Central memory CD8-positive, alpha-beta T cell (primary cell): Measurements from ENCODE around the gene RPP14.

ENCODE experiments used
- ATAC-seq: fragments of 150-1000 bp; cut with Tn5 transposase; replicated peaks from 2 replicates; pipeline ENCODE4 v1.10.0; 2022; ENCODE audit warnings: mild to moderate bottlenecking, moderate FRiP score, moderate number of reproducible peaks; ENCODE audit not compliant: poor library complexity, severe bottlenecking; ENCODE audit errors: extremely low read depth
- DNase-seq, 2 donors: peaks; one replicate each; pipeline ENCODE4 v3.0.0; 2021; ENCODE audit warnings: low spot score in 2 of 2
- H3K27ac Mint-ChIP-seq: one replicate; pipeline ENCODE4 v1.8.0; 2022; ENCODE audit warnings: low read depth, mild to moderate bottlenecking, moderate library complexity, mixed read lengths
- H3K27me3 Mint-ChIP-seq: one replicate; pipeline ENCODE4 v1.8.0; 2022; ENCODE audit warnings: mixed read lengths
- H3K36me3 Mint-ChIP-seq: one replicate; pipeline ENCODE4 v1.8.0; 2022; ENCODE audit warnings: mild to moderate bottlenecking, moderate library complexity, mixed read lengths; ENCODE audit not compliant: insufficient read depth
- H3K4me1 Mint-ChIP-seq: one replicate; pipeline ENCODE4 v1.8.0; 2022; ENCODE audit warnings: mixed read lengths
- H3K4me3 Mint-ChIP-seq: one replicate; pipeline ENCODE4 v1.8.0; 2022; ENCODE audit warnings: mild to moderate bottlenecking, moderate library complexity, mixed read lengths
- H3K9me3 Mint-ChIP-seq: one replicate; pipeline ENCODE4 v1.8.0; 2022; ENCODE audit warnings: mixed read lengths

RPP14 gene

DNA sequence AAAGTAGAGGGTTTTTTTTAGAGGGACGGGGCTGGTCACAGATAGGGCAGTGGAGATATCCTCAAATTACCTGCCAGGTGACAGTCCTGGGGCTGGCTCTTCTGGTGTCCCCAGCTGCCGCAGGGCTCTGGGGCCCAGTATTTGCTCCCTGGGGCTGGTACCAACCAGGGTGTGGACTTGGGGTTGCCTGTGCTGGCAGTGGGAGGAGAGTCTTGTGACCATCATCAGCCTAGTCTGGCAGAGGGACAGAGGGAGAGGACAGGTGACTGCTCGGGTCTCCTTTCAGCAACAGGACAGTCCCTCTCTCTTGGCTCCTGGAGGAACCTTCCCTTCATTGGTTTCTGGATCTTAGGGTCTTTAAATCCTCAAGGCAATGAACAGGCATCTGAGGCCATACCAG lies 7.9 kb upstream of the RPP14 start:
- no peak overlapping the region for H3K27ac Mint-ChIP-seq
- ATAC-seq (no peak), DNase-seq (no peak)
- H3K9me3 Mint-ChIP-seq: no peaks in the 10 kb centered on the region
- H3K27me3 Mint-ChIP-seq: peaks cover 44% of the 10 kb centered on the region
- H3K36me3 Mint-ChIP-seq: peaks cover 4% of the 10 kb centered on the region
- no peaks in the 10 kb centered on the region for H3K4me1 Mint-ChIP-seq
- no peak overlapping the region for H3K4me3 Mint-ChIP-seq

DNA sequence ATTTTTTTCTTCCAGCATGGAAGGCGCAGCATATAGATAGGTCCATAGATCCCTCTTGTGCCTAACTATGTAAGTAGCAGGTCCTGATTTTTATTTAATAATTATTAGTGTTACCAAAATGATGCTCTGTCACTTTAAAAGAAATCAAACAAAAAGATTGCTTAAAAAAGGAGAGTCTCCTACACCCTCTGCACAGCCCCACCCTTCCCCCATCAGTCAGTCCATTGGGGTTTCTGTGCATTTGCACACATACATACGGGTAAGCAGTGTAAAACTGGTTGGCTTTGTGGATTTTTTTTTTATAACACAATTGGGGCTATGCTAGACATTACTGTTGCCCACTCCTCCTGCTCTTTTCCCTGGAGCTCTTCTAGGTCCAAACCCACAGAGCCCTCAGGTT lies 7.0 kb upstream of the RPP14 start:
- H3K27ac Mint-ChIP-seq: no peak overlapping the region
- no peak for ATAC-seq
- H3K4me3 Mint-ChIP-seq: no peak overlapping the region
- no peaks in the 10 kb centered on the region for H3K9me3 Mint-ChIP-seq
- peaks cover 44% of the 10 kb centered on the region for H3K27me3 Mint-ChIP-seq
- H3K36me3 Mint-ChIP-seq: peaks cover 2% of the 10 kb centered on the region
- no peak for DNase-seq
- no peaks in the 10 kb centered on the region for H3K4me1 Mint-ChIP-seq

DNA sequence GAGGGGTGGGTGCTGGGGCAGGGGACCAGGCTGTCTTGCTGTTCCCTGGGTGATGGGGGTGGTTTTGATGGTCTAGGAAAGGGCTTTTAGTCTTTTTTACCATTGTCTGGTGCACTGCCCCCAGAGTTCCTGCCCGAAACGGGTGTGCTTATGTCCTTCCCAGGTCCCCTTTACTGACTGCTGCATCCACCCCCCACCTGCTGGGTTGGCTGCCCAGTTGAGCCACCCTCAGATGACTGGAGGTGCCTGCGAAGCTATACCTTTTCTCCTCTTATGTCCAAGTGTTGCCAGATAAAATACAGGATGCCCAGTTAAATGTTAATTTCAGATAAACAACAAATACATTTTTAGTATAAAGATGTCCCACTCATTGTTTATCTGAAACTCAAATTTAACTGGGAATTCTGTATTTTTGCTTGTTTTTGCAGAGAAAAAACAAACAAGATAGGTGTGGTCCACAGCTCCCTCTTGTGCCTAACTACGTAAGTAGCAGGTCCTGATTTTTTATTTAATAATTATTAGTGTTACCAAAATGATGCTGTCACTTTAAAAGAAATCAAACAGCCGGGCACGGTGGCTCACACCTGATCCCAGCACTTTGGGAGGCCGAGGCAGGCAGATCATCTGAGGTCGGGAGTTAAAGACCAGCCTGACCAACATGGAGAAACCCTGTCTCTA lies 6.1 kb upstream of the RPP14 start:
- ATAC-seq (no peak), DNase-seq (no peak)
- Mint-ChIP-seq H3K9me3 (no peaks in the 10 kb centered on the region), H3K27ac (no peak overlapping the region), H3K36me3 (peaks cover 2% of the 10 kb centered on the region), H3K4me1 (no peaks in the 10 kb centered on the region), H3K4me3 (no peak overlapping the region), H3K27me3 (peaks cover 44% of the 10 kb centered on the region)

DNA sequence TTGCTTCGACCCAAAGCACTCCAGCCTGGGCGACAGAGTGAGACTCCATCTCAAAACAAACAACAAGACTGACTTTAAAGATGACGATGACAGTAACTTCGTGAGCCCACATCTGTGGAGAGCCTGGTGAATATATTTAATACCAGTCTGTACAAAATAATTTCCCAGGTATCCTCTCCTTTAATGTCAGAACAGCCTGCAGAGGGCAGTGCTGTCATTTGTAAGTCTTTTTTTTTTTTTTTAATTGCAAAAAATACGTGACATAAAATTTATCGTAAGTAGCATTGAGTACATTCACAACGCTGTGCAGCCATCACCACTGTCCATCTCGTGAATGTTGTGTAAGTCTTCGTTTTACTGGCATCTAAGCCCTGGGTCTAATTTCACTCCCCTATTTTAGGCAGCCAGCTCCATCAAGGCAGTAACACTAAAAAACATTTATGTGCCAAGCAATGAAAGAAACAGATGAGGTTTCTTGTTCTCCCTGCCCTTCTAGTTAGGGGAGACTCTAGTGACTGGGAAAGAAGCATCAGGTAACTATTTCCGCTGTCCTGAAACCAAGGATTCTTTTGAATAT lies 1.7 kb downstream of the RPP14 start:
- Mint-ChIP-seq H3K4me3 (peak overlapping the region; percentile 94), H3K36me3 (peaks cover 50% of the 10 kb centered on the region), H3K4me1 (peaks cover 35% of the 10 kb centered on the region), H3K27ac (peak overlapping the region; percentile 99), H3K27me3 (peaks cover 3% of the 10 kb centered on the region), H3K9me3 (no peaks in the 10 kb centered on the region)
- no peak for ATAC-seq
- DNase-seq: peak in 1 of 2 donors; percentile 24

DNA sequence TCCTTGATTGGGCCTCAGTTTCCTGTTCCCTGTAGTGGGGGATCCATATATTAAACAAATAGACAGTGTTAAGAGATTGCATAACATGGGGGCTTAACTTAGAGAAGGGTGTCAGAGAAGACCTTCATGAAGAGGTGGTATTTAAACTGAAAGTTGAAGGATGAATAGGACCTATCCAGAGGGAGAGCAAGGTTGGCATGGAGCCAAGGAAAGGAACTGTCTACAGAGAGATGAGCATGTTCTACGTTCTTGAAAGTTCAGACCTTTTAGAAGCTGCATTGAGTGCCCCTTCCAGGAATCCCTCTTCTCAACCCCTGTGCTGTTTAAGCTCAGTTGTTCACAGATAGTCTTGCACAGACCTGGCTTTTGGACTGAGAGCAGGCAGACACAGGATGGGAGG lies 2.7 kb downstream of the RPP14 start:
- no peak overlapping the region for H3K27ac Mint-ChIP-seq
- no peaks in the 10 kb centered on the region for H3K9me3 Mint-ChIP-seq
- H3K27me3 Mint-ChIP-seq: no peaks in the 10 kb centered on the region
- peaks cover 43% of the 10 kb centered on the region for H3K4me1 Mint-ChIP-seq
- DNase-seq (no peak), ATAC-seq (no peak)
- H3K36me3 Mint-ChIP-seq: peaks cover 57% of the 10 kb centered on the region
- no peak overlapping the region for H3K4me3 Mint-ChIP-seq

DNA sequence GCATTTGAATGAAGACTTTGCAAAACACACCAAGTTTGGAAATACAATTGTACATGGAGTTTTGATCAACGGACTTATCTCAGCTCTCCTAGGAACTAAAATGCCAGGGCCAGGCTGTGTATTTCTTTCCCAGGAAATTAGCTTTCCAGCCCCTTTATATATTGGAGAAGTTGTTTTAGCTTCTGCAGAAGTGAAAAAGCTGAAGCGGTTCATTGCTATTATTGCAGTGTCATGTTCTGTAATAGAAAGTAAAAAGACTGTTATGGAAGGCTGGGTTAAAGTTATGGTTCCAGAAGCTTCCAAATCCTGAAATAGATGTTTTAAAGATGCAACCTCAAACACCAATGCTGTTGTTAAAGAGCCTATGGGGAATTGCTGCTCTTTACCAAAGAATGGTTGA lies 11.8 kb downstream of the RPP14 start:
- H3K4me3 Mint-ChIP-seq: no peak overlapping the region
- no peak for ATAC-seq
- DNase-seq: no peak
- peaks cover 48% of the 10 kb centered on the region for H3K36me3 Mint-ChIP-seq
- no peaks in the 10 kb centered on the region for H3K27me3 Mint-ChIP-seq
- no peaks in the 10 kb centered on the region for H3K9me3 Mint-ChIP-seq
- peaks cover 15% of the 10 kb centered on the region for H3K4me1 Mint-ChIP-seq
- H3K27ac Mint-ChIP-seq: no peak overlapping the region

DNA sequence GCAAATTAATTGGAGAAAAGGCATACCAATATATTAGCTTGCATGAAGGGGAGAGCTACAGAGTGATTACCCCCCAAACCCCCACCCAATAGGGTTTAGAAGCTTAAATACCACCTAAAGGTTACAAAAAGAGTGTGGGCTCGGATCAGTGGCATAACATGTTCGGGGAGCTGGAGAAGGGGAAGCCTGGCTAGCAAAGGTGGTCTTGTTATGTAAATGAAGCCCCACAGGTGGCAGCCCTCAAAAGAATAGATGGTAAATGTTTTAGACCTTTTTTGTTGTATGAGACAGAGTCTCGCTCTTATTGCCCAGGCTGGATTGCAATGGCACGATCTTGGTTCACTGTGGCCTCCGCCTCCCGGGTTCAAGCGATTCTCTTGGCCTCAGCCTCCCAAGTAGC lies 15.7 kb downstream of the RPP14 start:
- Mint-ChIP-seq H3K27ac (no peak overlapping the region), H3K4me3 (no peak overlapping the region)
- DNase-seq: no peak

DNA sequence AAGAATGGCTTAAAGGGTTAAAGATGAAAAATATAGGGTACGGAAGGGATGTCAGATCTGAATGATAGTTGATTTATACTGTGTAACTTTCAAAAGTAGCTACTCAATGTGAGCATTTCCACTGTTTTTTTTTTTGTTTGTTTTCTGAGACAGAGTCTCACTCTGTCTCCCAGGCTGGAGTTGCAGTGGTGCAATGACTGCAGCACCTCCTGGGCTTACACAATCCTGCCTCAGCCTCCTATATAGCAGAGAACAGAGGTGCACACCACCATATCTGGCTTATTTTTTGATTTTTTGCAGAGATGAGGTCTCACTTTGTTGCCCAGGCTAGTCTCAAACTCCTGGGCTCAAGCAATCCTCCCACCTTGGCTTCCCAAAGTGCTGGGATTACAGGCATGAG lies 16.7 kb downstream of the RPP14 start:
- DNase-seq: no peak
- no peak for ATAC-seq
- Mint-ChIP-seq H3K27me3 (no peaks in the 10 kb centered on the region), H3K36me3 (peaks cover 18% of the 10 kb centered on the region), H3K9me3 (no peaks in the 10 kb centered on the region), H3K4me3 (no peak overlapping the region), H3K27ac (no peak overlapping the region), H3K4me1 (peaks cover 7% of the 10 kb centered on the region)

More for the DNA sequence above, 15.7 kb downstream of the RPP14 start:
- Mint-ChIP-seq H3K4me1 (peaks cover 7% of the 10 kb centered on the region), H3K36me3 (peaks cover 26% of the 10 kb centered on the region), H3K27me3 (no peaks in the 10 kb centered on the region), H3K9me3 (no peaks in the 10 kb centered on the region)
- no peak for ATAC-seq

DNA sequence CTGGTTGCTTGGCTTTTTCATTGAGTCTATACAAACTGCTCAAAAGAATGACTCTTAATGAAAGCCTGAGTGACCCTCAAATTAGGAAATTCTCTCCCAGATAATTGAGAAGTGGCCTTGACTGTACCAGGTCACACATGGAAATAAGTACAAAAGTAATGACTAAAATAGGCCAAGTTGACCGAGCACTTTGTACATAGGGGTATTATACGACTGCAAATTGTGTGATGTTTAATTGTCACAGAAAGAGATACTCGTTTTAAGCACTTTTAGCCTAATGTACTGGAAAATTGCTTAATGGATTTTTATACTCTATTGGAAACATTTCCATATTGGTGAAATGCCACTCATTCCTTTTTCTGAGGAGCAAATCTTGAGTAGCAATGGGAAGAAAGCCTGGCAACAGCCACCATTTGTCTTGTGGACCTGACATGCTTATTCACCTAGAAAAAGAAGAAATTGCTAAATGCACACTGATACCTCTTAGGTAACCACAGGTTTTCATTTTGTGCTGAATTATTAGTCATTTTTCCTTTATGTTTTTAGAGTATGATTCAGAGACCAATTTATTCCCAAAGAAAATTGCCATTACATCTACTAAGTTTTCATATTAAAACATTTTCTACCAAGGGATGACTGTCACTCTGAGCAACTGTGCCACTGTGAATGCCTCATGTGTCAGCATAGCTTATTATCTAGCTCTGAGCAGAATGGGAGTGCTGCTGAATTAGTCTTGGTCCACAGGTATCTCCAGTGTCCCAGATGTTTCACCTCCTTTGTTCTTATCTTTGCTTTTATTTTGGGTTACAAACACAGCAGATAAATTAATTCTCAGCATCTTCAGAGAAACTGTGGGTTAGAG lies 17.7 kb downstream of the RPP14 start:
- ATAC-seq (no peak), DNase-seq (no peak)
- Mint-ChIP-seq H3K27ac (peak overlapping the region; percentile 36), H3K27me3 (no peaks in the 10 kb centered on the region), H3K9me3 (no peaks in the 10 kb centered on the region), H3K4me3 (no peak overlapping the region), H3K36me3 (peaks cover 9% of the 10 kb centered on the region), H3K4me1 (peaks cover 7% of the 10 kb centered on the region)

DNA sequence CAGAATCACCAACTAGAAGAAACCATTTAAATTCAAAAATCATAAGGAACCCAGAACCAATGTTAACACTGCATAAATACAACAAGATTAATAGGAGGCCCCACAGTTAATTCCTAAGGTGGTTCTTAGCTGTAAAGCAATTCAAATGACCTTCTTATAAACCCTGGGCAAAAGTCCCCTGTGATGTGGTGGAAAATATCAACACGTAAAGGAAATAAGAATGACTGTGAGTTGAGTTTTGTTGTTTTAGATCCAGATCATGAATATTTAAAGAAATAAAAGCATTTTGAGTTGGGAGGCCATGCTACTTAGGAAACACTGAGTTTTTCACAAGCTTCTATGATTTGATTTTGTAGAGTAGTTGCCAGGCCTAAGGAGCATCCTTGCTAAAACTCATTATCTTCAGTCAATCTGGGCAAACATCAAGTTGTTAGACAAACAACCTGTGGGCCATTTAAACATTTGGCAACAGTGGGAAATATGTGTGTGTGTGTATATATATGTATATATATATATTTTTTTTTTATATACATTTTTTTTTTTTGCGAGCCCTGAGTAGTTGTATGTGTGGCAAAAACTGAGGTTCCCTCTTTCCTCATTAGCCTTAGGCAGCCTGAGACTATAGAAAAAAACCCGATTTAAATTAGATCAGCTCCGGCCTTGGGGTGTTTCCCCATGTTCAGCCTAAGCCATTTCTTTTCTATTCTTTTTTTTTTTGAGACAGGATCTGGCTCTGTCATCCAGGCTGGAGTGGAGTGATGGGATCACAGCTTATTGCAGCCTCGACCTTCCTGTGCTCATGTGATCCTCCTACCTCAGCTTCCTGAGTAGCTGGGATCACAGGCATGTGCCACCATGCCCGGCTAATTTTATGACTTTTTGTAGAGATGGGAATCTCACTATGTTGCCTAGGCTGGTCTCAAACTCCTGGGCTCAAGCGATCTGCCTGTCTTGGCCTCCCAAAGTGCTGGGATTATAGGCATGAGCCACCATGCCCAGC lies 18.6 kb downstream of the RPP14 start:
- H3K4me3 Mint-ChIP-seq: no peak overlapping the region
- peaks cover 8% of the 10 kb centered on the region for H3K36me3 Mint-ChIP-seq
- H3K4me1 Mint-ChIP-seq: peaks cover 7% of the 10 kb centered on the region
- peak overlapping the region; percentile 36 for H3K27ac Mint-ChIP-seq
- DNase-seq (no peak), ATAC-seq (peak; percentile 54)
- H3K9me3 Mint-ChIP-seq: no peaks in the 10 kb centered on the region
- H3K27me3 Mint-ChIP-seq: no peaks in the 10 kb centered on the region

DNA sequence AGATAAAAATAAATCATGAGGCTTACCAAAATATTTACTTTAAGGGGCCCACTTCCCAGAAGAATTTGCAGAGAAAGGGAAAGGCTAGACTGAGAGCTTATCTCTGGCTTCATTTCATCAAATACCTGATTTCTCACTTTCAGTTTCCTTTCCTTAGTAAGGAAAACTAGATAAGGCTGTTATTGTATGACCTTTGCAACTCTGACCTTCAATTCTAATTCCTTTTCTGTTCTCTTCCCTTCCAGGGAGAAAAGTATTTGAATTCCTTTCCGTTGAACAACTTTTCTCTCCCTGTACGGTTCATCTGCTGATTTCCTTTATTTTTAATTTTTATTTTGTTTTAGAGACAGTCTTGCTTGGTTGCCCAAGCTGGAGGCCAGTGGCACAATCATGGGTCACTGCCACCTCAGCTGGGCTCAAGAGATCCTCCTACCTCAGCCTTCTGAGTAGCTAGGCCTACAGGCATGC lies 19.5 kb downstream of the RPP14 start:
- Mint-ChIP-seq H3K36me3 (peaks cover 4% of the 10 kb centered on the region), H3K9me3 (no peaks in the 10 kb centered on the region), H3K4me3 (no peak overlapping the region), H3K4me1 (peaks cover 7% of the 10 kb centered on the region), H3K27ac (no peak overlapping the region), H3K27me3 (no peaks in the 10 kb centered on the region)
- ATAC-seq (no peak), DNase-seq (no peak)
